ENCODE results near the gene MND1. TPM values are rescaled to one million over a fixed set of nuclear protein-coding genes. Genes with fewer than 3 reads are reported as not detected.
"Not testable (repeated sequence)": the region's sequence is repeated elsewhere in the genome, so short reads cannot be mapped to it uniquely, and the experiment has no call there.

Gene MND1
- total and polyA plus RNA-seq, 12 donors = 0.20 to 1.7 (median 0.34) TPM; not detected in 6

- DNase-seq = no peak
- 73 to 82% methylated on average over 27 of the region's 27 CpGs for WGBS, 2 donors
- intact Hi-C loops (cut with DNase I) = no loop called here
Measured at GRCh38 chr4:153451911-153452657, 107.6 kb downstream of the MND1 start.

GRCh38 chr4:153452658-153453378 is 108.3 kb downstream of the MND1 start:
- 89 to 97% methylated on average over 4 of the region's 4 CpGs for WGBS, 2 donors
- Histone ChIP-seq H3K36me3 (no peaks in the 10 kb centered on the region), H3K4me3 (no peak overlapping the region), H3K27me3 (no peaks in the 10 kb centered on the region), H3K9me3 (no peaks in the 10 kb centered on the region), H3K27ac (no peak overlapping the region), H3K4me1 (peaks cover 0 to 33% (median 13%) of the 10 kb centered on the region in 9 donors)
- no peak for TF ChIP-seq CTCF (IDR thresholded peaks at IDR 0.05)
- ATAC-seq (peak in 2 of 8 donors; percentile 4 to 17), DNase-seq (no peak)
- intact Hi-C loops (cut with DNase I) = no loop called here

More at GRCh38 chr4:153451911-153452657, 107.6 kb downstream of the MND1 start:
- peaks cover 0 to 35% (median 18%) of the 10 kb centered on the region in 9 donors for H3K4me1 ChIP-seq
- no peaks in the 10 kb centered on the region for H3K36me3 ChIP-seq
- peak overlapping the region in 1 of 10 donors; percentile 36 for H3K27ac ChIP-seq
- H3K9me3 ChIP-seq = no peaks in the 10 kb centered on the region
- peak in 1 of 8 donors; percentile 53 for ATAC-seq
- H3K27me3 ChIP-seq = no peaks in the 10 kb centered on the region
- no peak overlapping the region for H3K4me3 ChIP-seq
- TF ChIP-seq CTCF (IDR thresholded peaks at IDR 0.05) = no peak

GRCh38 chr4:153453402-153453801 is 108.9 kb downstream of the MND1 start:
- H3K36me3 ChIP-seq = no peaks in the 10 kb centered on the region
- no peak overlapping the region for H3K4me3 ChIP-seq
- peaks cover 0 to 31% (median 7%) of the 10 kb centered on the region in 9 donors for H3K4me1 ChIP-seq
- H3K9me3 ChIP-seq = no peaks in the 10 kb centered on the region
- H3K27ac ChIP-seq = no peak overlapping the region
- no peaks in the 10 kb centered on the region for H3K27me3 ChIP-seq
- ATAC-seq = no peak
- no peak for TF ChIP-seq CTCF (IDR thresholded peaks at IDR 0.05)
- no peak for DNase-seq
- intact Hi-C loops (cut with DNase I) = no loop called here
- WGBS, 2 donors = 94 to 98% methylated on average over 8 of the region's 8 CpGs

- TF ChIP-seq CTCF (IDR thresholded peaks at IDR 0.05) = no peak
- DNase-seq (no peak), ATAC-seq (no peak)
- H3K27ac ChIP-seq = no peak overlapping the region
- no peaks in the 10 kb centered on the region for H3K27me3 ChIP-seq
- H3K4me1 ChIP-seq = peaks cover 0 to 6% (median 0%) of the 10 kb centered on the region in 9 donors
- H3K36me3 ChIP-seq = no peaks in the 10 kb centered on the region
- H3K4me3 ChIP-seq = no peak overlapping the region
- intact Hi-C loops (cut with DNase I) = no loop called here
- WGBS, 2 donors = 27 to 53% methylated on average over 1 of the region's 1 CpG
- H3K9me3 ChIP-seq = peaks cover 0 to 3% (median 0%) of the 10 kb centered on the region in 11 donors
Measured at GRCh38 chr4:153458969-153459368, 114.5 kb downstream of the MND1 start.

GRCh38 chr4:153461549-153461948 is 117.1 kb downstream of the MND1 start:
- not testable (repeated sequence) for H3K4me3 ChIP-seq, H3K36me3 ChIP-seq, DNase-seq, ATAC-seq, H3K27me3 ChIP-seq, H3K9me3 ChIP-seq, H3K27ac ChIP-seq
- peaks cover 0 to 21% (median 18%) of the 10 kb centered on the region in 9 donors for H3K4me1 ChIP-seq
- 94 to 98% methylated on average over 4 of the region's 4 CpGs for WGBS, 2 donors
- intact Hi-C loops (cut with DNase I) = loop anchor here in 7 of 10 donors (10.0 kb wide), 3 partner anchors 103 to 117 kb away; partner anchors contain the start of gene MND1 (in 5 of the 7)

Measured in heart right ventricle (tissue), 16 donors.